Right renal cortex interstitium (tissue), 3 donors: Measurements from ENCODE around the gene FANCL. TPM values are rescaled to one million over a fixed set of nuclear protein-coding genes. Genes with fewer than 3 reads are reported as not detected.
"Not testable (repeated sequence)": the region's sequence is repeated elsewhere in the genome, so short reads cannot be mapped to it uniquely, and the experiment has no call there.

ENCODE experiments used
- DNase-seq, 3 donors: peaks; one replicate each; pipeline ENCODE4 v3.0.0-alpha.2; 2013; ENCODE audit warnings: low read depth in 3 of 3, low spot score in 2 of 3
- polyA plus RNA-seq, 3 donors: library from polyadenylated mRNA; unstranded; fragments of 120-200 nt; gene quantifications; one replicate each; pipeline ENCODE4 v1.2.1, GENCODE V29; 2013; ENCODE audit not compliant: insufficient read length in 3 of 3

The FANCL gene
- polyA plus RNA-seq, 3 donors = 55.2 to 56.8 (median 55.4) TPM

- DNase-seq = no peak
Observed at GRCh38 chr2:58155160-58155778, 85.9 kb downstream of the FANCL start.

GRCh38 chr2:58146707-58147106 lies 94.4 kb downstream of the FANCL start:
- no peak for DNase-seq

DNA sequence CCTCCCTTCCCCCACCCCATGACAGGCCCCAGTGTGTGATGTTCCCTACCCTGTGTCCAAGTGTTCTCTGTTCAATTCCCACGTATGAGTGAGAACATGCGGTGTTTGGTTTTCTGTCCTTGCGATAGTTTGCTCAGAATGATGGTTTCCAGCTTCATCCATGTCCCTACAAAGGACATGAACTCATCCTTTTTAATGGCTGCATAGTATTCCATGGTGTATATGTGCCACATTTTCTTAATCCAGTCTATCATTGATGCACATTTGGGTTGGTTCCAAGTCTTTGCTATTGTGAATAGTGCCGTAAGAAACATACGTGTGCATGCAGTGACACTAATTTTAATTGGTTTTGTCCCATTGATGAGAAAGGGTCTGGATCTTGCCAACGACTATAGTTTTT lies 95.4 kb downstream of the FANCL start:
- DNase-seq = not testable (repeated sequence)

DNA sequence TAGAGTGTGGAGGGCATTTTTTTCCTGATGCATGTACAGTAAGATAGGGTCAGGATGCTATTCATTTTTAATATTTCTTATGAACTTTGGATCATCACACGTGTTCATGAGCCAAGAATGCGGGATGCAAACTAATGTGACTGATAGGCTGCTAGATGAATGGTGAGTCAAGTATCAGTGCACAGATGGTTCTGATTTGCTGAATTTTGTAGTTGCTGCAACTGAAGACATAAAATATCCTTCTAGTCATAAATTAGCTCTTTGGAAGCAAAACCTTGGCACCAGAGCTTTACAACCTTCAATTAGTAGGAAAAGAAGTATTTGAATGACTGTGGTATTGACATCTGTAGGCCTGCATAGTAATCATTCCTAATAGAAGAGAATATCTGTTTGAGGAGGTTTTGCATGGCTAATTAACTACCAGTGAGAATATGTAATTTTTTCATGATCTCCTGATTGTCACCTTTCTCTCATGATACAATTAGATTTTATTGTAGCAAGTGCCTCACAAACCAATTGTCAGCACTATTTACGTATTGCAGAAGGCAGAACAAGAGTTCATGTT lies 100.5 kb downstream of the FANCL start:
- DNase-seq = no peak

GRCh38 chr2:58138396-58139030 lies 102.6 kb downstream of the FANCL start:
- no peak for DNase-seq

GRCh38 chr2:58137856-58138255 lies 103.3 kb downstream of the FANCL start:
- DNase-seq = no peak

DNA sequence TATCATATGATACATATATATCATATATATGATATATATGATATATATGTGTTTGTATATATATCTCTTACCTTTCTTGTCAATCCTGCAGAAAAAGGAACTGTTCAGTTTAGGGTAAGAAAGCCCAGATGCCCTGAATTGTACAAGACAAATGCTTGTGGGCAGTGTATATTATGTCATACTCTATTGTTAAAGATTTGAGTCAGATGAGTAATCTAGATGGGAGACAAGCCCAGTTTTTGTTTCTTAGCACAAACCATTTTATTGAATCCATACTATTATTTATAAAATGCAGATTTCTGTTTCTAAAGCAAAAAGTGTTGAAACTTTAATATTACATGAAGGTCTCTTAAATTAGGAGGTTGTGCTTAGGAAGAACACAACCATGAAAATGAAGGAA lies 103.9 kb downstream of the FANCL start:
- no peak for DNase-seq

DNA sequence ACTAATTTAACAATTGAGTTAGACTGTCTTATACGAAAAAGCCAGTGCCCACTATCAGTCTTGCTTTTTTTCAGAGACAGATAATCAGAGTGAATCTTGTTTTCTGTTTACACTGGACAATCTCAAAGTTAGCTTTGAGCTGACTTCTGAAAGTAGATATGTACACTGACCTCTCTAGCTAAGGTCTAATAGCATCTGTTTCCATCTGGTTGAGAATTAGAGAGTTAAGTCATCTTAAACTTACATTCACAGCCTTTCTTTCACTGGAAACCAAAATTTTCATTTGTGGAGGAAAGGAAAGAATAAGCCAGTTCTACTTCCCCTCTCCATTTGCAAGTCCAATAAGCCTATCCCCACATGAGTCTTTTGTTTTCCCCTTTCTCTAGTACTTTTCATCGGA lies 105.3 kb downstream of the FANCL start:
- no peak for DNase-seq

DNA sequence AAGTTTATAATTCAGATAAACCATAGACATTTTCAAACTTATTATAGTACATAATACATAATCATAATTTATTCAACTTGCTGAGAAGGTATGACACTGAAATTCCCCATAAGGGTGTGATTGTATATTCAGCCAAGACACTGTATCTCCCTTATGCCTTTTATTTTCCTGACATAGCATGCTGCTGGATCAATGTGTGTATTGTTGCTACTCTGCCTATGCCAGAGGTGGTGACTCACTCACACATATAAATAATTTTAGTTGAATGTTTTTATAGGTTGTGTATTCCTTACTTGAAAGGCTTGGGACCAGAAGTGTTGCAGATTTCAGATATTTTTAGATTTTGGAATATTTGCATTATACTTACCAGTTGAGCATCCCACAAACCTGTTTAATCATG lies 107.7 kb downstream of the FANCL start:
- DNase-seq = no peak

- DNase-seq = peak; percentile 50 to 56 (median 51)
Observed at GRCh38 chr2:58131191-58132011, 109.7 kb downstream of the FANCL start.

DNA sequence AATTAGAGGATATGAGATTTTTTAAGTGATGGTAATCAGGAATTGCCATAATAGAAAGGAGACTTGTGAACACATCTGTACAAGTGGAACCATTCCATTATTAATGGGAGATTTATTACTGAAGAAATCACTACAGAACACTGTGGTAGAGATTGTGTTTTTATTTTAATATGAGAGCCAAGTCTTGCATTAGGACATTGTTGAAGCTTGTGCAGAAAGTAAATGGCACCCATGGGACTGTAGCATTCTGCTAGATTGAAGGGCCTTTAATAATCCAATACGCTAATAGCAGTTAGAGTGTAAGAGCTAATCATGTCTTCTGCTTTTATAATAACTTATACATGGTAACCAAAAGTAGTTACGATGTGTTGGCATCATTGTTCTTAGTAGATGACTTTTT lies 110.9 kb downstream of the FANCL start:
- DNase-seq = no peak

- no peak for DNase-seq
Observed at GRCh38 chr2:58127111-58127510, 114.0 kb downstream of the FANCL start.

- DNase-seq = no peak
Observed at GRCh38 chr2:58122540-58122939, 118.6 kb downstream of the FANCL start.

DNA sequence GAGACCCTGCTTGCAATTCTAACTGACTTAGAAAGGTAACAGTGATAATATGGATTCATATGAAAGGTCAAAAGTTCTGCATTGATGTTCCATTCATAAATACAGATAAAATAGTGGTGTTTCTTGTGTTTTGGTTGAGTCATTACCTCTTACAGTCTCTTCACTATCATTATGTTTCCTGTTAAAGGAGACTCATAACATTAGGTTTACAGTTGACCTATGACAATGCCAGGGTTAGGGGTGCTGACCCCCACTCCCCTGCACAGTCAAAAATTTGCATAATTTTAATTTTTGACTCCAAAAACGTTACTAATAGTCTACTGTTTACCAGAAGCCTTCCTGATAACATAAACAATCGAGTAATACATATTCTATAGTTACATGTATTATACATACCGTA lies 119.1 kb downstream of the FANCL start:
- no peak for DNase-seq

DNA sequence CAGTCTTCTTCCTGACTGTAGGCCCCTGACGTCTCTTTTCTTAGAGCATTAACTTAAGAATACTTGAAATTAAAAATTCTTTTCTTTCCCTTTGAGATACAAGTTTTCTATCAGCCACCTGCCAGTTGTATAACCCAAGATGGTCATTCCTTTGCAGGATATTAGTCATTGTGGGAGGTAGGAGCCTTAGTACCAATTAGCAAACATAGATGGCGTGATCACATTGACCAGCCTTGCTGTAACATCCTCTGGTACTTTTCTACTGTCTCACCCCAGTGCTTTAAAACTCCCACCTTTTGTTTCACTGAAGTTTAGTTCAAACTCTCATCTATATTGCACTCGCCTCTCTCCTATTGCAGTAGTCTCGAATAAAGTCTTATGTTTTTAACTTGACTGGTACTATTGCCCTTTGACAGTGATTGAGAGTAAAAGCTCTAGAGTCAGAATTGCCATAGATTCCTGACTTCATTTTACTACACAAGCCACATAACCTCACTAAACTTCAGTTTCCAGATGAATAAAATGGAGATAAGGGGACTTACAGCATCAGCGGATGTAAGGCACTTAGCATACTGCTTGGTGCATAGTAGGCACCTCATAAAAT lies 120.4 kb downstream of the FANCL start:
- DNase-seq = no peak

GRCh38 chr2:58113563-58113962 lies 127.6 kb downstream of the FANCL start:
- DNase-seq = not testable (repeated sequence)

DNA sequence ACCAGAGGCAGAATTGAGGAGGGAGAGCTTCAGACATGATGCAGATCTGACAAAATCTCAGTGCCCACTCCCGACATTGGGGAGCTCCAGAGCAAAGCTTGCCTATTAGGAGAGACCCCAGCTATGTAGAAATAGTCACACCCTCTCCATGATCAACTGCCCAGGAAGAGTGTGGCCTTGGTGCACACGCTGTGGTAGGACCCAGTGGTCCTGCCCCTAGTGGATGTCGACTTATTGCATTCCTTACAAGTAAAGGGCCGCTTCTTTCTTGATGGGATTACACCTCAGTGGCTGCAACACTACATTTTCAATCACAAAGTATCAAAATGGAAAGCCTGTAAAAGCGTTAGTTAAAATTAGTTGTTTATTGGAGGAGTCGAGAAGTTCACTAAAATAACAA lies 130.4 kb downstream of the FANCL start:
- no peak for DNase-seq

DNA sequence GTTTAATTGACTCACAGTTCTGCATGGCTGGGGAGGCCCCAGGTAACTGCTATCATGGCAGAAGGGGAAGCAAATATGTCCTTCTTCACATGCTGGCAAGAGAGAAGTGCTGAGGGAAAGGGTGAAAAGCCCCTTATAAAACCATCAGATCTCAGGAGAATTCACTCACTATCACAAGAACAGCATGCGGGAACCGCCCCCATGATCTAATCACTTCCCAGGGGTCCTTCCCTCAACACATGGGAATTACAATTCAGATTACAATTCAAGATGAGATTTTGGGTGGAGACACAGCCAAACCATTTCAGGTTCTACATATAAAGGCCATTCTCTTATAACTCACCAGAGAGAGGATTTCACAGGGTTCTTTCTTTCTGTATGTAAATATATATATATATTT lies 131.6 kb downstream of the FANCL start:
- DNase-seq = no peak
